NOMO-1 treated with dmso at 0.1 percent for 144 hours (cell line): ENCODE data around the gene DTWD2.

Experiments
- DNase-seq: peaks from one replicate; lab custom pipeline; 2025; ENCODE audit not compliant: unreplicated experiment; lab: John Stamatoyannopoulos, UW

The DTWD2 gene

DNA sequence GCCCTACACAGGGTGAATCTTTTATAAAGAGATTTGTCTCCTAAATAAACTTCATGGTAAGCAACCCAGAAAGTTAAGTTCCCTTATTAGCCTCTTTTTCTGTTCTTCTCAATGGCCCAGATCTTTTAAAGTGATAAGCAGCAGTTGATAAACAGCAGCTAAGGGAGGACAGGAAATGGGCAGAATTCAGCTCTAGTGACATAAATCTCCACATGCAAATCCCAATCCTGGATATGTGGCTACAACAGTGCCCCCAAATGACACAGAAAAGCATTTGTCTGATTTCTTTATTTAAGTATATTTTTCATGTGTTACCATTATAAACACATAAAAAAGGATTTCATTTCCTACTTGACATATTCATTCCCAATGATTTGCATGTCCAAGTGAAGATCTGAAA lies 199.0 kb downstream of the DTWD2 start:
- no peak for DNase-seq

DNA sequence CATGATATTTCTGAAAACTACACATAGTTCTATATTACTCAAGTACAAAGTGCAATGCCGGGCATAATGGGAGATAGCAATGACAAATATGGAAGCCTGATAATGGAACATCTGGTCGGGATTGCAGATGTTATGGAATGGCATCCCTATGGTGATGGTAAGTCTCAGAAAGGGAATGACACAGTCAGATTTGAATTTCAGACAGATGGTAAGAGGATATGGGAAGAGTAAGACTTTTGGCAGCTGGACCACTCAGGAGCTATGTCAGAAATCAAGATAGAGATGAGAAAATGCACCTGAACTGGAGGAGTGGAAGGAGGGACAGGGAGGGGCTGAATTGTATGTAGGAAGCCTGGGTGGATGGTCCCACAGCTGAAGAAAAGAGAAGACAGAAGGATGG lies 200.0 kb downstream of the DTWD2 start:
- DNase-seq, result no peak
